OCI-LY1 (cell line): ENCODE measurements around the gene ABLIM3.

ENCODE experiments used
- H2AFZ ChIP-seq: fragments of 200-600 bp; sonication (generic), shearing (Covaris generic); 2 replicates; pipeline ENCODE4 v1.6.0; 2014; ENCODE audit warnings: antibody characterized with exemption, mild to moderate bottlenecking, low read length
- H3F3A ChIP-seq: fragments of 200-600 bp; sonication (generic), shearing (Covaris generic); 2 replicates; pipeline ENCODE4 v1.6.0; 2014; ENCODE audit warnings: mild to moderate bottlenecking, antibody characterized with exemption, low read length, moderate library complexity; ENCODE audit not compliant: insufficient read depth
- H3K27ac ChIP-seq: fragments of 200-600 bp; sonication (generic); 2 replicates; pipeline ENCODE4 v1.5.1; 2014; ENCODE audit warnings: low read length, mixed run types, mild to moderate bottlenecking, low read depth; ENCODE audit not compliant: poor library complexity, severe bottlenecking
- H3K27me3 ChIP-seq: fragments of 200-600 bp; sonication (generic); 2 replicates; pipeline ENCODE4 v1.6.0; 2014; ENCODE audit warnings: antibody characterized with exemption, mild to moderate bottlenecking, low read length, moderate library complexity; ENCODE audit not compliant: insufficient read depth
- H3K36me3 ChIP-seq: fragments of 200-600 bp; sonication (generic); 2 replicates; pipeline ENCODE4 v1.6.1; 2014; ENCODE audit warnings: mild to moderate bottlenecking, antibody characterized with exemption, low read length, moderate library complexity, mixed read lengths; ENCODE audit not compliant: insufficient read depth
- H3K4me1 ChIP-seq: fragments of 200-600 bp; sonication (generic); 2 replicates; pipeline ENCODE4 v1.5.1; 2014; ENCODE audit warnings: mild to moderate bottlenecking, low read length, moderate library complexity; ENCODE audit not compliant: insufficient read depth, severe bottlenecking
- H3K4me2 ChIP-seq: fragments of 200-600 bp; sonication (generic), shearing (Covaris generic); 2 replicates; pipeline ENCODE4 v1.6.1; 2014; ENCODE audit warnings: low read length
- H3K4me3 ChIP-seq: fragments of 200-600 bp; sonication (generic); 2 replicates; pipeline ENCODE4 v1.5.1; 2014; ENCODE audit warnings: low read length, low read depth, mild to moderate bottlenecking, mixed read lengths; ENCODE audit not compliant: poor library complexity, severe bottlenecking
- H3K79me2 ChIP-seq: fragments of 200-600 bp; shearing (Covaris generic); 2 replicates; pipeline ENCODE4 v1.6.1; 2016; ENCODE audit warnings: mixed run types, low read length, mixed read lengths; ENCODE audit not compliant: insufficient read depth
- H3K9ac ChIP-seq: fragments of 200-600 bp; sonication (generic), shearing (Covaris generic); 2 replicates; pipeline ENCODE4 v1.6.1; 2014; ENCODE audit warnings: mild to moderate bottlenecking, low read length, mixed read lengths
- H3K9me2 ChIP-seq: fragments of 200-600 bp; sonication (generic), shearing (Covaris generic); 2 replicates; pipeline ENCODE4 v1.6.1; 2014; ENCODE audit warnings: low read depth, mild to moderate bottlenecking, low read length, mixed read lengths
- H3K9me3 ChIP-seq: fragments of 200-600 bp; shearing (Covaris generic); 2 replicates; pipeline ENCODE4 v1.6.1; 2014; ENCODE audit warnings: low read length, mixed read lengths
- H4K20me1 ChIP-seq: fragments of 200-600 bp; sonication (generic), shearing (Covaris generic); 2 replicates; pipeline ENCODE4 v1.6.0; 2016; ENCODE audit warnings: mild to moderate bottlenecking, low read length; ENCODE audit not compliant: insufficient read depth
- EZH2 ChIP-seq: fragments of 200-600 bp; sonication (generic), shearing (Covaris generic); IDR thresholded peaks from 2 replicates; pipeline ENCODE4 v1.8.0; 2017; ENCODE audit warnings: borderline replicate concordance, mixed run types, mild to moderate bottlenecking, antibody characterized with exemption, low read length, moderate library complexity, mixed read lengths
- TF ChIP-seq, protein P1 (sequence below): fragments of 200-600 bp; sonication (generic), shearing (Covaris generic); IDR thresholded peaks from 2 replicates; pipeline ENCODE4 v1.5.1; 2017; ENCODE audit warnings: mild to moderate bottlenecking, antibody characterized with exemption, low read length, moderate library complexity, mixed read lengths

Gene ABLIM3

DNA sequence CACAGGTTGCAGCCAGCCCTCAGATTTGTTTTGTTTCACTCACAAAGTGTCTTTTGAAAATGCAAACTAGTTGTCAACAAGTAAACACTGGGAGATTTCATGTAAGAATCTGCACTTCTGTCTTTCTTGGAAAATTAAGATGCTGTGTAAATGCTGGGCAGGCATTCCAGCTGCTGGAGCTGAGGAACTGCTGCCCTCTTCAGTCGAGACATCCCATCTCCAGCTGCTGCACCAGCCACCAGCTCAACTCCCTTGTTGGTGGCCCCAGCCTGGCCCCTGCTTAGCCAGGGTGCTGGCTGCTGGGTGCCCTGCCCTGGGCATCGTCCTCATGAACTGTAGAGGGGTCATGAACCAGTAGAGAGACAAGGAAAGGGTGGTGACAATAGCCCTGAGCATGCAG is 97.2 kb downstream of the ABLIM3 start:
- Histone ChIP-seq H3F3A (no peaks in the 10 kb centered on the region), H4K20me1 (no peaks in the 10 kb centered on the region), H3K27ac (no peak overlapping the region), H3K4me3 (no peak overlapping the region), H3K36me3 (no peaks in the 10 kb centered on the region), H3K4me1 (peaks cover 7% of the 10 kb centered on the region), H3K4me2 (no peak overlapping the region), H3K9me3 (no peaks in the 10 kb centered on the region), H3K9me2 (no peaks in the 10 kb centered on the region), H3K27me3 (peaks cover 6% of the 10 kb centered on the region; the same call in 1 of the 2 replicates), H2AFZ (no peak overlapping the region), H3K79me2 (no peaks in the 10 kb centered on the region), H3K9ac (no peak overlapping the region)
- TF ChIP-seq EZH2, result no peak
- TF ChIP-seq, protein P1, sequence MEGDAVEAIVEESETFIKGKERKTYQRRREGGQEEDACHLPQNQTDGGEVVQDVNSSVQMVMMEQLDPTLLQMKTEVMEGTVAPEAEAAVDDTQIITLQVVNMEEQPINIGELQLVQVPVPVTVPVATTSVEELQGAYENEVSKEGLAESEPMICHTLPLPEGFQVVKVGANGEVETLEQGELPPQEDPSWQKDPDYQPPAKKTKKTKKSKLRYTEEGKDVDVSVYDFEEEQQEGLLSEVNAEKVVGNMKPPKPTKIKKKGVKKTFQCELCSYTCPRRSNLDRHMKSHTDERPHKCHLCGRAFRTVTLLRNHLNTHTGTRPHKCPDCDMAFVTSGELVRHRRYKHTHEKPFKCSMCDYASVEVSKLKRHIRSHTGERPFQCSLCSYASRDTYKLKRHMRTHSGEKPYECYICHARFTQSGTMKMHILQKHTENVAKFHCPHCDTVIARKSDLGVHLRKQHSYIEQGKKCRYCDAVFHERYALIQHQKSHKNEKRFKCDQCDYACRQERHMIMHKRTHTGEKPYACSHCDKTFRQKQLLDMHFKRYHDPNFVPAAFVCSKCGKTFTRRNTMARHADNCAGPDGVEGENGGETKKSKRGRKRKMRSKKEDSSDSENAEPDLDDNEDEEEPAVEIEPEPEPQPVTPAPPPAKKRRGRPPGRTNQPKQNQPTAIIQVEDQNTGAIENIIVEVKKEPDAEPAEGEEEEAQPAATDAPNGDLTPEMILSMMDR, result no peak

DNA sequence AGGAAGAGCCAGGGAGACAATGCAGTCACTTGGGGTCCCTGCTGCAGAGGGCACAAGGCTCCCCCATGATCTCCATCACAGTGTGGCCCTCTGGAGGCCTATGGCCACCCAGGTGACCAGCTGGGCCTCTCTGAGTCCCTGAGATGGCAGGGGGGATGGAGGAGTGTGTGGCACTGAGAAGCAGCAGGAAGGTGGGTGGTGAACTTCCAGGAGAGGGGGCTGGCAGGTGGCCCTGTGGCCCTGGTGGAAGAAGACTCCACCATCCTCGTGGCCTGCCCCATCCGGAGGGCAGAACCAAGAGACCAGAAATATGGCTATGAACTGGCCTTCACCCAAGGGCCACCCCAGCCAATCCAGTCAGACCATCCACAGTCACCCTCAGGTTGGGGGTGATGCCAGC is 98.6 kb downstream of the ABLIM3 start:
- no peaks in the 10 kb centered on the region for H3F3A ChIP-seq
- no peaks in the 10 kb centered on the region for H3K36me3 ChIP-seq
- H3K4me1 ChIP-seq, result peaks cover 7% of the 10 kb centered on the region
- TF ChIP-seq, protein P1, result no peak
- TF ChIP-seq EZH2, result no peak
- no peaks in the 10 kb centered on the region for H3K9me3 ChIP-seq
- H3K9me2 ChIP-seq, result no peaks in the 10 kb centered on the region
- no peaks in the 10 kb centered on the region for H4K20me1 ChIP-seq
- no peak overlapping the region for H2AFZ ChIP-seq
- H3K4me2 ChIP-seq, result no peak overlapping the region
- H3K9ac ChIP-seq, result no peak overlapping the region
- H3K79me2 ChIP-seq, result no peaks in the 10 kb centered on the region
- no peak overlapping the region for H3K27ac ChIP-seq
- H3K4me3 ChIP-seq, result no peak overlapping the region
- H3K27me3 ChIP-seq, result no peaks in the 10 kb centered on the region

DNA sequence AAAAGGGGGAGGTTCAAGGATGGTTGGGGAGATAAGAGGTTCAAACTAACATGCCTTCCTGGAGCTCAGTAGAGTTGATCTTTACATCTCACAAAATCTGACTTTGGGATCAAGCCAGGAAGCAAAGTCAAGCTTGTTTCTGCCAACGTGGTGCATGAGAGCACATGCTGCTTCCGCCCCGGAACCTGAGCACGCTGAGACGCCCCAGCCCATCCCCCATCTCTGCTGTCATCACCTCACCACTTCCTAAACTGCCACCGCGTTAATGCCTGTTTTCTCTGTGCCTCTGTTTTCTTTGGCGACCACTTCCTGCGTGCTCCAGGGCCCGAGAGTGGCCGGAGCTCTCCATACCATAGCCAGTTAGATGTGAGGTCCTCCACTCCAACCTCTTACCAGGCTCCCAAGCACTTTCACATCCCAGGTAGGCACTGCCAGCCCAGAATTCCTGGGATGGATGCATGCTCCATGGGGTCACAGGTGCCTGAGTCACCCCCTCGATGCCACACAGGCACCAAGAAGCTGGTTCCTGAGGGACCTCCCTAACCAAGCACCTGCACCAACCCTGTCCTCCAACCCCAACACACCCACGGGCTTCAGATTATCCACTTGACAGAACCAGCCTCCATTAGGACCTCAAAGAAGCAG is 99.2 kb downstream of the ABLIM3 start:
- no peaks in the 10 kb centered on the region for H3K36me3 ChIP-seq
- no peak overlapping the region for H3K4me3 ChIP-seq
- H3K4me1 ChIP-seq, result peaks cover 7% of the 10 kb centered on the region
- TF ChIP-seq EZH2, result no peak
- TF ChIP-seq, protein P1, result no peak
- H3K79me2 ChIP-seq, result no peaks in the 10 kb centered on the region
- H3K27ac ChIP-seq, result no peak overlapping the region
- H3F3A ChIP-seq, result no peaks in the 10 kb centered on the region
- H4K20me1 ChIP-seq, result no peaks in the 10 kb centered on the region
- H3K9ac ChIP-seq, result no peak overlapping the region
- H3K9me3 ChIP-seq, result no peaks in the 10 kb centered on the region
- no peak overlapping the region; the same call in 1 of the 2 replicates for H2AFZ ChIP-seq
- H3K27me3 ChIP-seq, result no peaks in the 10 kb centered on the region
- no peak overlapping the region for H3K4me2 ChIP-seq
- no peaks in the 10 kb centered on the region for H3K9me2 ChIP-seq
